B cell (primary cell): ENCODE results near the gene AGGF1.

Experiments
- CTCF ChIP-seq: fragments of 200-600 bp; IDR thresholded peaks from one replicate; pipeline ENCODE4 v1.8.0; 2022; ENCODE audit warnings: antibody characterized with exemption, mild to moderate bottlenecking
- EZH2 ChIP-seq: IDR thresholded peaks from 2 replicates; pipeline ENCODE4 v1.6.1; 2012; ENCODE audit warnings: borderline replicate concordance, low read depth, mild to moderate bottlenecking, moderate library complexity, low read length; ENCODE audit not compliant: insufficient read depth, poor library complexity, severe bottlenecking

- TF ChIP-seq CTCF, result no peak
- no peak for TF ChIP-seq EZH2
These were observed 30.8 kb upstream of the AGGF1 start for GRCh38 chr5:76999451-76999850.
